ENCODE results near the gene EWSR1. TPM values are rescaled to one million over a fixed set of nuclear protein-coding genes. Genes with fewer than 3 reads are reported as not detected.

The EWSR1 gene
- polyA plus RNA-seq, 5 donors = 313 to 369 (median 340) TPM

Other genes with a start within 250 kb of the EWSR1 start
- 1 to 10 TPM in 2 of 5 donors, under 1 TPM in 3; 0.75 to 1.6 (median 0.98) TPM for gene C22orf31, start 206.4 kb upstream of the EWSR1 start, polyA plus RNA-seq (ENCODE audit: insufficient read depth in 1 of 5, insufficient read length in 5 of 5, low replicate concordance in 1 of 5)
- 10 to 100 TPM; 25.1 to 43.9 (median 33.8) TPM for gene KREMEN1, start 195.2 kb upstream of the EWSR1 start, polyA plus RNA-seq (ENCODE audit: insufficient read depth in 1 of 5, insufficient read length in 5 of 5, low replicate concordance in 1 of 5)
- gene EMID1, start 62.4 kb upstream of the EWSR1 start, polyA plus RNA-seq (ENCODE audit: insufficient read depth in 1 of 5, insufficient read length in 5 of 5, low replicate concordance in 1 of 5) = 100 to 1,000 TPM in 1 of 5 donors, 10 to 100 TPM in 4; 66.2 to 124 (median 89.7) TPM
- gene RHBDD3, start 287 bp upstream of the EWSR1 start, polyA plus RNA-seq (ENCODE audit: insufficient read depth in 1 of 5, insufficient read length in 5 of 5, low replicate concordance in 1 of 5) = 10 to 100 TPM; 23.2 to 48.0 (median 33.5) TPM
- gene GAS2L1, start 38.4 kb downstream of the EWSR1 start, polyA plus RNA-seq (ENCODE audit: insufficient read depth in 1 of 5, insufficient read length in 5 of 5, low replicate concordance in 1 of 5) = 10 to 100 TPM in 1 of 5 donors, 1 to 10 TPM in 4; 5.2 to 11.1 (median 7.2) TPM
- under 1 TPM in 4 of 5 donors, not detected in 1; 0.33 to 0.64 (median 0.39) TPM for gene RASL10A, start 47.4 kb downstream of the EWSR1 start, polyA plus RNA-seq (ENCODE audit: insufficient read depth in 1 of 5, insufficient read length in 5 of 5, low replicate concordance in 1 of 5)
- gene AP1B1, start 120.3 kb downstream of the EWSR1 start, polyA plus RNA-seq (ENCODE audit: insufficient read depth in 1 of 5, insufficient read length in 5 of 5, low replicate concordance in 1 of 5) = 10 to 100 TPM; 27.6 to 39.1 (median 33.7) TPM
- under 1 TPM in 2 of 5 donors, not detected in 3; 0.12 to 0.38 TPM for gene RFPL1, start 170.3 kb downstream of the EWSR1 start, polyA plus RNA-seq (ENCODE audit: insufficient read depth in 1 of 5, insufficient read length in 5 of 5, low replicate concordance in 1 of 5)
- 1 to 10 TPM; 3.5 to 5.6 (median 4.5) TPM for gene NEFH, start 211.9 kb downstream of the EWSR1 start, polyA plus RNA-seq (ENCODE audit: insufficient read depth in 1 of 5, insufficient read length in 5 of 5, low replicate concordance in 1 of 5)

Measured in right lung (tissue), 5 donors.